Keratinocyte (primary cell): ENCODE measurements around the gene EIF2B2. TPM values are rescaled to one million over a fixed set of nuclear protein-coding genes. Genes with fewer than 3 reads are reported as not detected.

ENCODE experiments used
- DNase-seq: peaks from one replicate; pipeline ENCODE4 v3.0.0-alpha.2; 2011; ENCODE audit warnings: low read depth, missing footprints, low spot score
- FAIRE-seq: peaks from 2 replicates; lab custom pipeline; 2011; peaks lifted over from hg19 to GRCh38; lab: Jason Lieb, UNC
- H2AFZ ChIP-seq: 2 replicates; pipeline ENCODE4 v1.6.0; 2012; ENCODE audit warnings: low read length, control low read depth, inconsistent platforms; ENCODE audit not compliant: control insufficient read depth
- H3K27ac ChIP-seq: 2 replicates; pipeline ENCODE4 v1.5.1; 2011; ENCODE audit warnings: low read length; ENCODE audit not compliant: control insufficient read depth, insufficient read depth
- H3K27me3 ChIP-seq: 3 replicates; pipeline ENCODE4 v1.6.0; 2011; ENCODE audit warnings: low read length; ENCODE audit not compliant: control insufficient read depth, insufficient read depth; ENCODE audit errors: extremely low read depth
- H3K36me3 ChIP-seq, 2 experiments: 2 replicates in 1 of 2; 3 replicates in 1 of 2; pipeline ENCODE4 v1.5.1; 2011; ENCODE audit warnings: low read length in 2 of 2, mild to moderate bottlenecking in 1 of 2; ENCODE audit not compliant: control insufficient read depth in 2 of 2, insufficient read depth in 2 of 2; ENCODE audit errors: extremely low read depth in 1 of 2
- H3K4me1 ChIP-seq: 3 replicates; pipeline ENCODE4 v1.5.1; 2011; ENCODE audit warnings: low read length; ENCODE audit not compliant: control insufficient read depth, insufficient read depth; ENCODE audit errors: extremely low read depth
- H3K4me2 ChIP-seq: 3 replicates; pipeline ENCODE4 v1.6.0; 2011; ENCODE audit warnings: low read depth, low read length; ENCODE audit not compliant: control insufficient read depth, insufficient read depth; ENCODE audit errors: extremely low read depth
- H3K4me3 ChIP-seq, 3 experiments: fragments of 200-600 bp in 1 of 3; sonication (generic) in 1 of 3; 2 replicates in 2 of 3; 3 replicates in 1 of 3; pipeline ENCODE4 v1.5.1; 2011 to 2016; ENCODE audit warnings: low read length in 3 of 3, mild to moderate bottlenecking in 3 of 3, control low read depth in 2 of 3, inconsistent platforms in 1 of 3, low read depth in 1 of 3, mixed read lengths in 1 of 3, mixed run types in 1 of 3, moderate library complexity in 1 of 3; ENCODE audit not compliant: control insufficient read depth in 2 of 3, insufficient read depth in 2 of 3; ENCODE audit errors: extremely low read depth in 1 of 3
- H3K79me2 ChIP-seq: 2 replicates; pipeline ENCODE4 v1.6.0; 2012; ENCODE audit warnings: low read length; ENCODE audit not compliant: control insufficient read depth, insufficient read depth
- H3K9ac ChIP-seq: 3 replicates; pipeline ENCODE4 v1.6.0; 2011; ENCODE audit warnings: low read length; ENCODE audit not compliant: control insufficient read depth, insufficient read depth; ENCODE audit errors: extremely low read depth
- H3K9me1 ChIP-seq: 3 replicates; pipeline ENCODE4 v1.6.0; 2011; ENCODE audit warnings: low read length; ENCODE audit not compliant: control insufficient read depth, insufficient read depth; ENCODE audit errors: extremely low read depth
- H3K9me3 ChIP-seq: 2 replicates; pipeline ENCODE4 v1.5.1; 2012; ENCODE audit warnings: low read depth, low read length; ENCODE audit not compliant: control insufficient read depth
- H4K20me1 ChIP-seq: 3 replicates; pipeline ENCODE4 v1.6.0; 2011; ENCODE audit warnings: low read length; ENCODE audit not compliant: control insufficient read depth, insufficient read depth; ENCODE audit errors: extremely low read depth
- CTCF ChIP-seq, 3 experiments: IDR thresholded peaks in 1 of 3; conservative IDR thresholded peaks in 1 of 3; optimal IDR thresholded peaks in 1 of 3; 2 replicates in 2 of 3; 3 replicates in 1 of 3; pipeline versions ENCODE3 to v1.5.1; 2011; ENCODE audit warnings: low read length in 3 of 3, mild to moderate bottlenecking in 3 of 3, moderate library complexity in 2 of 3, control low read depth in 1 of 3, inconsistent platforms in 1 of 3; ENCODE audit not compliant: insufficient read depth in 2 of 3; ENCODE audit errors: extremely low read depth in 1 of 3
- EZH2 ChIP-seq: IDR thresholded peaks from one replicate; pipeline ENCODE4 v1.6.1; 2012; ENCODE audit warnings: inconsistent platforms, mild to moderate bottlenecking, low read length, moderate library complexity
- dilution Hi-C: fragments of 300-500 bp; cut with MboI; formaldehyde crosslinking; loops from one replicate; pipeline ENCODE4 v1.7.0; 2020; ENCODE audit warnings: low sequenced_read_pairs; ENCODE audit not compliant: extremely low pct_ligation_motif_present
- polyA plus RNA-seq, 5 experiments: library from polyadenylated mRNA; depleted of rRNA in 3 of 5; stranded (reverse) in 3 of 5; stranded (forward) in 1 of 5; unstranded in 1 of 5; fragments of >200 nt; gene quantifications; 1 replicate in 1 of 5; 2 replicates in 3 of 5; 3 replicates in 1 of 5; pipeline versions ENCODE4 v1.2.1 to v1.2.3, GENCODE V29; 2011 to 2012; ENCODE audit warnings: missing spikeins in 2 of 5, low read depth in 1 of 5, low replicate concordance in 1 of 5

Gene EIF2B2
- polyA plus RNA-seq, 1 donor (not counting 4 experiments of a cell fraction or from before 2014, with no cell fraction given), result 113 TPM

- Histone ChIP-seq H3K36me3 (no peaks in the 10 kb centered on the region), H3K4me3 (no peak overlapping the region), H2AFZ (no peak overlapping the region), H3K9me3 (no peaks in the 10 kb centered on the region), H4K20me1 (no peaks in the 10 kb centered on the region), H3K27ac (no peak overlapping the region), H3K9me1 (no peaks in the 10 kb centered on the region), H3K27me3 (no peaks in the 10 kb centered on the region), H3K4me1 (peaks cover 35% of the 10 kb centered on the region), H3K4me2 (no peak overlapping the region), H3K9ac (no peak overlapping the region), H3K79me2 (no peaks in the 10 kb centered on the region)
- TF ChIP-seq CTCF (optimal IDR thresholded peaks at IDR 0.05 in 1 of 3, IDR thresholded peaks at IDR 0.05 in 1 of 3, conservative IDR thresholded peaks at IDR 0.05 in 1 of 3; ENCODE audit: extremely low read depth in 1 of 3, insufficient read depth in 2 of 3, low read length in 3 of 3), result no peak
- no peak for TF ChIP-seq EZH2
- DNase-seq (no peak), FAIRE-seq (no peak)
- dilution Hi-C loops, result no loop called here
These were observed 18.3 kb upstream of the EIF2B2 start for GRCh38 chr14:74984236-74985027.

GRCh38 chr14:74985028-74985310 lies 17.8 kb upstream of the EIF2B2 start:
- no peak for FAIRE-seq
- dilution Hi-C loops, result no loop called here
- Histone ChIP-seq H3K79me2 (no peaks in the 10 kb centered on the region), H3K27me3 (no peaks in the 10 kb centered on the region), H3K4me1 (peaks cover 30% of the 10 kb centered on the region), H3K9ac (no peak overlapping the region), H3K4me2 (no peak overlapping the region), H3K27ac (no peak overlapping the region), H3K36me3 (no peaks in the 10 kb centered on the region), H4K20me1 (no peaks in the 10 kb centered on the region), H3K9me1 (no peaks in the 10 kb centered on the region), H3K4me3 (no peak overlapping the region), H2AFZ (no peak overlapping the region), H3K9me3 (no peaks in the 10 kb centered on the region)
- TF ChIP-seq EZH2 (no peak), CTCF (optimal IDR thresholded peaks at IDR 0.05 in 1 of 3, IDR thresholded peaks at IDR 0.05 in 1 of 3, conservative IDR thresholded peaks at IDR 0.05 in 1 of 3; ENCODE audit: extremely low read depth in 1 of 3, insufficient read depth in 2 of 3, low read length in 3 of 3) (no peak)
- DNase-seq, result no peak
